ENCODE data around the gene HCRTR2.
"Not testable (repeated sequence)": the region's sequence is repeated elsewhere in the genome, so short reads cannot be mapped to it uniquely, and the experiment has no call there.

HCRTR2 gene

GRCh38 chr6:55153284-55153683, 21.0 kb upstream of the HCRTR2 start:
- no peak overlapping the region for H3K27ac ChIP-seq (replicated peaks)
- DNase-seq (ENCODE audit: low read depth in 1 of 2, low spot score in 1 of 2) = no peak
- TF ChIP-seq CTCF (IDR thresholded peaks at IDR 0.05; ENCODE audit: insufficient read depth, low read length) = no peak
- TF ChIP-seq REST (IDR thresholded peaks at IDR 0.05; ENCODE audit: insufficient replicate concordance, low read depth) = no peak
- TF ChIP-seq SPI1 (IDR thresholded peaks at IDR 0.05; ENCODE audit: borderline replicate concordance, low read depth) = no peak
- no peak for TF ChIP-seq GABPA (IDR thresholded peaks at IDR 0.05; ENCODE audit: low read depth)
- no peak for TF ChIP-seq POLR2AphosphoS5 (IDR thresholded peaks at IDR 0.05; ENCODE audit: low read depth)
- H3K4me3 ChIP-seq (replicated peaks; ENCODE audit: insufficient read depth, low read length) = no peak overlapping the region
- no peaks in the 10 kb centered on the region for H3K27me3 ChIP-seq (ENCODE audit: insufficient read depth, poor library complexity, severe bottlenecking)

GRCh38 chr6:55158784-55159183, 15.5 kb upstream of the HCRTR2 start:
- DNase-seq (ENCODE audit: low read depth in 1 of 2, low spot score in 1 of 2); H3K27ac ChIP-seq (replicated peaks); H3K27me3 ChIP-seq (ENCODE audit: insufficient read depth, poor library complexity, severe bottlenecking); H3K4me3 ChIP-seq (replicated peaks; ENCODE audit: insufficient read depth, low read length): not testable (repeated sequence)

- no peak overlapping the region for H3K4me3 ChIP-seq (replicated peaks; ENCODE audit: insufficient read depth, low read length)
- DNase-seq (ENCODE audit: low read depth in 1 of 2, low spot score in 1 of 2) = no peak
- H3K27ac ChIP-seq (replicated peaks) = no peak overlapping the region
- TF ChIP-seq POLR2AphosphoS5 (IDR thresholded peaks at IDR 0.05; ENCODE audit: low read depth) = no peak
- TF ChIP-seq SPI1 (IDR thresholded peaks at IDR 0.05; ENCODE audit: borderline replicate concordance, low read depth) = no peak
- no peak for TF ChIP-seq CTCF (IDR thresholded peaks at IDR 0.05; ENCODE audit: insufficient read depth, low read length)
- TF ChIP-seq REST (IDR thresholded peaks at IDR 0.05; ENCODE audit: insufficient replicate concordance, low read depth) = no peak
- H3K27me3 ChIP-seq (ENCODE audit: insufficient read depth, poor library complexity, severe bottlenecking) = no peaks in the 10 kb centered on the region
Observed at GRCh38 chr6:55167860-55168259, 6.5 kb upstream of the HCRTR2 start.

- Histone ChIP-seq H3K4me3 (replicated peaks; ENCODE audit: insufficient read depth, low read length) (no peak overlapping the region), H3K27me3 (ENCODE audit: insufficient read depth, poor library complexity, severe bottlenecking) (peaks cover 12% of the 10 kb centered on the region), H3K27ac (replicated peaks) (no peak overlapping the region)
- TF ChIP-seq CTCF (IDR thresholded peaks at IDR 0.05; ENCODE audit: insufficient read depth, low read length) (no peak), REST (IDR thresholded peaks at IDR 0.05; ENCODE audit: insufficient replicate concordance, low read depth) (no peak), GABPA (IDR thresholded peaks at IDR 0.05; ENCODE audit: low read depth) (no peak), SPI1 (IDR thresholded peaks at IDR 0.05; ENCODE audit: borderline replicate concordance, low read depth) (no peak)
- no peak for DNase-seq (ENCODE audit: low read depth in 1 of 2, low spot score in 1 of 2)
Observed at GRCh38 chr6:55175078-55176049, 1.0 kb downstream of the HCRTR2 start.

Measured in HL-60 (cell line).